HG02870 (cell line): ENCODE results near the gene PAX5.

Experiments used
- ATAC-seq: cut with Tn5 transposase; IDR thresholded peaks from one replicate; pipeline ENCODE4 v1.9.1; 2021; ENCODE audit warnings: mild to moderate bottlenecking, moderate library complexity; ENCODE audit not compliant: unreplicated experiment

Gene PAX5

DNA sequence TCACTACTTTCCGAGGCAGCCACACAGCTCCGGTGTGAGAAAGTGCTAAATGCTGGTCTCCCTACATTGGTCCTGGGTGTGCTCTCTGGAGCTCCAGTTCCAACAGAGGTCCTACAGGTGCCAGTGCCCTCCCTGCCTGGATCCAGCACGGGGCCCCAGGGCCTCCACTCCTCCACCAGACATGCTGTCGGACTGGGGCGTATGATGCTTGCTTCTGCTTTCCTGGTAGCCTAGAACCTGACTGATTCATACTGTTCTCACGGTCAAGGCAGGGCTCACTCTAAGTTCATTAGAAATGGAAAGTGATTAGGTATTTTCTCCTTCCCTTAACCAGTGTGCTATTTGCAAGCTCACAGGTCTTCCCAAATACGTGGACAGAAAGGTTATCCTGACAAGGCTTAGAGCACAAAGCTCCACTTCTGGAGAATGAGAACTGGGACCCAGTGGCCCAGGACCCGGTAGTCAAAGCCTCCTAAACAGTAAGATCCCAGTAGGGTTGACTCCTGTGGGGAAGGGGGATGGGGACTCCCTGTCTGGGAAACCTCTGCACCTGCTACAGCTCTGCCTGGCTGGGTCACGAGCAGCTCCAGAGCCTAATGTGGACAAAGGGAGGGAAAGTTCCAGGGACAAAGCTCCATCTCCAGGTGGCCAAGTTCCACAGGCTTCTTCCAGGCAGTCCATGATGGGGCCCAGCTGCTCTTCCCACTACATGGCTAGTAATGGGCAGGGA lies 98.1 kb downstream of the PAX5 start:
- ATAC-seq, result peak; percentile 79

DNA sequence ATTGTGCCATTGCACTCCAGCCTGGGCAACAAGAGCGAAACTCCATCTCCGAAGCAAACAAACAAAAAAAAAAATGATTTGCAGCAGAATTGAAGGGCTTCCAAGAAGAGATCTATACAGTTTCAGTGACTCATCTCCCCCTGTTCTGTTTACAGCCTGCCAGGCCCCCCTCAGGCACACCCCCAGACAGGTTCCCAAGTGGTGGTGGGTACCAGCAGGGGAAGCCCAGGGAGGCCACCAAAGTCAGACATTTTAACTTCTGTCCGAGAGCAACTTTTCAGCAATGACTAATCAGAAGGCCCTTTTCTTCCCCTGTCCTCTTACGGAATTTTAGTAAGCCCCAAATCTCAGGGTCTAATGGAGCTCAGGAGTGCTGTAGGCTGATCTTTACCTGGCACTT lies 98.7 kb downstream of the PAX5 start:
- peak; percentile 42 for ATAC-seq

DNA sequence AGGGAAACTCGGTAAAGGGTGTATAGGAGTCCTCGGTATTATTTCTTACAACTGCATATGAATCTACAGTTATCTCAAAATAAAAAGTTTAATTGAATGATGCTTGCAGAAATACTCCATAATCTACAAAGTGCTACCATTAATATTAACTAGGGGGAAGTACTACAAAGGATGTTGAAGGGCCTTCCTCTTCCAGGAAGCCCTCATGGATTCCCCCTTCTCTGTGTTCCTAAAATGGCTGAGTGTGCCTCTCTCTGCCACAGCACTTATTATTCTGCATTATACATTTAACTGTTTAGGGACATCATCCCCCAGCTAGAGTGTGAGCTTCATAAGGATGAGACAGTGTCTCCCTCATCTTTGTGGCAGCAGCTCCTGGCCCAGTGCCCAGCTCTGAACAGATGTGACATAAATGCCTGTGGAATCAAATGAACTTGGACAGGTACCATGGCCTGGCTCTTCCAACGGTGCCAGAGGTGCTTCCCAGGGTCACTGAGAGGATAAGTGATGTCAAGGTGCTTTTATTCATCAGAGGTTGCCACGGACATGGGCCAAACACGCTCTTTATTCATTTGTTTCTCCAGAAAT lies 99.5 kb downstream of the PAX5 start:
- ATAC-seq, result no peak

DNA sequence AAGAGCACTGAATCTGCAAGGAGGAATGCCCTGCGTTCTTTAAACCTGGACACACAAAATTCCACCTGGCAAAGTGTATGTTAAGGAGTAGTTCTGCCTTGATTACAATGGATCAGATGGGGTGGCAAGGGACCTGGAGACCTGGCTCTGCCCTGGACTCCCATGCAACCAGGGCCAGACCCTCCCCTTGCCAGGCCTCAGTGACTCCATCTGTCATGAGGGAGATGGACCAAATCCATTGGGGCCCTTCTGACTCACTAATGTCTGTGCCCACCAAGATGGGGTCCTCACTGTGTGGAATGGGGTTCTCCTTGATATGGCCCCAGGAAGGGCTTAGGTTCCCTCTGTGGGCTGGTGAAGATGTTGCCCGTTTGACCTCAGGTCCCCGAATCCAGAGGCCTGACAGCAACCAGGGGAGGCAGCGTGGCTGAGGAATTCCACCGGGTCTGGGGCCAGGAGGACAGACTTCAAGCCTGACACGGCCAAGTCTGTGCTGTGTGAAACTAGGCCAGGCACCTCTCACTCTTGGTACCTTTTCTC lies 100.3 kb downstream of the PAX5 start:
- ATAC-seq, result no peak

DNA sequence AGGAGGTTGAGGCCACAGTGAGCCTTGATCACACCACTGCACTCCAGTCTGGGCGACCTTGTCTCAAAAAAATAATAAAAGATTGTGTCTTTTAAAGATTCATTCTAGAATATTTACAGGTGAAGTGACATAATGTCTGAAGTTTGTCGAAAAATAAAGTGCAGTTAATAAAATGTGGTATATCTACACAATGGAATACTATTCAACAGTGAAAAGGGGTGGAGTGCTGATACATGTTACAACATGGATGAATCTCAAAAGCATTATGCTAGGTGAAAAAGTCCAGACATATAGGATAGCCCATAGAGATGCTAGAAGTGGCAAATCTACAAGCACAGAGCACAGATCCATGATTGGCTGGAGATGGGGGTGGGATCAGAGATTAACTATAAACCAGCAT lies 101.9 kb downstream of the PAX5 start:
- ATAC-seq, result no peak

DNA sequence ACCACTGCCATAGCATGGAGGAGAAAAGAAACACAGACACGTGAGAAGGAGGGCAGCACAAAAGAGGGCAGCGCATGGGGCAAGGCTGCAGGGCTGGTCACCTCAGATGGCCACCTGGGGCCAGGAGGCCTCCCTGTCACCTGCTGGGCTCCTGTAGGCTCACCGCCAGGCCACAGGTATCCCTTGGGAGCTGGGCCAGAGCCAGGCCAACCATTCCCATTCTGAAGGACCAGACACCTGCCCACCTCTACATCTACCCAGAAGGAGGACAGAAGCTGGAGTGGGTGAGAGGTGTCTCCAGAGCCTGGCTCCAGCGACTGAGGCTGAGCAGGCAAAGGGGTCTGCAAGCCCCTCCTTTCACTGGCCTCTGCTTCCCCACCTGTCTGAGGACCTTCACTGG lies 103.1 kb downstream of the PAX5 start:
- ATAC-seq, result no peak

DNA sequence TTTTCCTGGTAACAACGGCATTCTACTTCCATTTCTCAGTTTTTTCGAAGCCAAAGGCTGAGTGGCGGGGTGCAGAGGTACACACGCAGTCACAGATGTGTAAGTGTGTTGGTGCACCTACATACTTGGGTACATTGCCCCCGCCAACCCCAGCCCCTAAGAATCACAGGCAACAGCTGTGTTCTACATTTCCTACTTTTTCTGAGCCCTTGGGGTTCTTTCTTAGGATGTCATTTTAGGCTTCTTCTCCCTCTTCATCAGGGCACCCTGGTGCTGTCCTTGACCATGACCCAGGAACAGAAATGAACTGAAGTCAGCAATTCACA lies 104.8 kb downstream of the PAX5 start:
- ATAC-seq, result no peak

DNA sequence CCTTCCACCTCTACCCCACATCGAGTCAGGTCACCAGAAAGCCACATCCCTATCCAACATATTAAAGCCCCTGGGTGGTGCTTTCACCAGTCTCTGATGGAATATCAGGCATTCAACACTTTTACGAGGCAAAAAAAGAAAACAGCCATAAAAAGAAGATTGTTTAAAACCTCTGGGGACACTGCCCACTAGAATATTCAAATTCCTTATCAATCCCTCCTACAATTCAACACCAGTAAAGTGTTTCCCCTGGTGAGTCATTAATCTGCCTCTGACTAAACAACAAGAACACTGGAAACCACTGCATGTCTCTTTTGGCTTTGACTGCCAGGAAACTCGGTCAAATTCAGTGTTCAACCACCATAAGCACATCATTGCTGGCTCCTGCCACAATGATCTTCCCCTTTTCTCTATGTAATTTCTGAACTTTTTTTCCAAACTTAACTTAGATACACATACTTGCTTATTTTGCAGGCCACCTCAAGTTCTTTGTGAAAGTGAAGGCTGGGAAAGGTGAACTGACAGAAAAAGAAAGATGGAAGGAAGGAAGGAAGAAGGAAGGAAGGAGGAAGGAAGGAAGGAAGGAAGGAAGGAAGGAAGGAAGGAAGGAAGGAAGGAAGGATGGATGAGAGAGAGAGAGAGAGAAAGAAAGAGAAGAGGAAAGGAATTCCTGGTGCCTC lies 105.3 kb downstream of the PAX5 start:
- peak; percentile 60 for ATAC-seq

DNA sequence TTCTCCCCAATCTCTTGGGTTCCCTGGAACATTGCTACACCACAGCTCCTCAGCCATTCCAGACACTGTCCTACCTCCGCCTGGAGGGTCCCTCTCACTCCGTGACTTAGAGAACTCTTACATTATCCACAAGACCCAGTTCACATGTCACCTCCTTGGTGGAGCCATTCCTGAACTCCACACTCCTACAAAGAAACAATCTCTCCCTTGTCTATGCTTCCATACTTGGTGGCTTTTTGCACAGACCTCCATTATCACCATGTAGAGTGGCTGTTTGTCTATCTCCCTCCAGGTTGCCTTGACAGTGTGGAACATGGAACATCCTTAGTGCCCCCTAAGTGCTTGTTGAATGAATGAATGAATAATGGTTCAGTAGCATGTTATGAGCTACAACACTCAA lies 105.9 kb downstream of the PAX5 start:
- no peak for ATAC-seq

DNA sequence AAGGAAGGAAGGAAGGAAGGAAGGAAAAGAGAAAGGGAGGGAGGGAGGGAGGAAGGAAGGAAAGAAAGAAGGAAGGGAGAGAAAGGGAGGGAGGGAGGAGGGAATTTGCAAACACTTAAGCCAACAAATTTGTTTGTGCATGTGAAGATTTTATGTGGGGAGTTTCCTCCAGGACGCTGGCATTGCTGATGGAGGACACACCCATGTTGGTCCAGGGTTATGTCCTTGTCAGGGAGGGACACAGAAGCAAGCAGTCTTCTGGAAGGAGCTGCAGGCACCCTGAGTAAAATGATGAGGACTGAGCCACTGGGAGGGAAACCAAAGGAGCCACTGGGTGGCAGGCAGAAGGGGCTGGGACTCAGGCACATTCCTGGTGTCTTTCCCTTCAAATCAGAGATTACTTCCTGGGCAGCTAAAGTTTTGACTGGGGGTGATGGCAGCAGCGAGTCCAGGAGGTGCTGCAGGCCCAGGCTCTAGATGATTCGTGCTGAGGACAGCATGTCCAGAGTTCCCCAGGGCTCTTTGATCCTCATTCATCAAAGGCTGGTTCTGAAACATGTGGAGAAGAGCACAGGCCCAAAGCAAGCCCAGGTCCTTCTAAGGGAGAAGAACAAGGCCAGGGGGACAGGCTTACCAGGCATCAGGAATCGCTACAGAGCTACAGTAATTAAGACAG lies 109.2 kb downstream of the PAX5 start:
- ATAC-seq, result no peak

DNA sequence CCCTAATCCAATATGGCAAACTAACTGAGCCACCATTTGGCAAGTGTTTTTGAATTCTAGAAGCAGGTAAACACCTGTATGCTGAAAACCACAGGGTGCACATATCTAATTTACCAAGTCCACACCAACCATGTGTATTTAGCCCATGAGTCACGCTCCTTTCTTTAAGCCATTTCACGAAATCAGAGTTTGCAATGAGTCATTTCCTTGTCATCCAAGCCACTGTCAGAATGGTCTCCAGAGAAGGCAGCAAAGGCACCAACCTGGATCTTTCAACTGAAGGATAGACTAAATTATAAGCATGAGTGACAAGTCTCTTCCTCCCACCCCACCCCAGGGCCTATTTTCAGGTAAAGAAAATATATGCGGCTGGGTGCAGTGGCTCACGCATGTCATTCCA lies 110.0 kb downstream of the PAX5 start:
- peak; percentile 55 for ATAC-seq

DNA sequence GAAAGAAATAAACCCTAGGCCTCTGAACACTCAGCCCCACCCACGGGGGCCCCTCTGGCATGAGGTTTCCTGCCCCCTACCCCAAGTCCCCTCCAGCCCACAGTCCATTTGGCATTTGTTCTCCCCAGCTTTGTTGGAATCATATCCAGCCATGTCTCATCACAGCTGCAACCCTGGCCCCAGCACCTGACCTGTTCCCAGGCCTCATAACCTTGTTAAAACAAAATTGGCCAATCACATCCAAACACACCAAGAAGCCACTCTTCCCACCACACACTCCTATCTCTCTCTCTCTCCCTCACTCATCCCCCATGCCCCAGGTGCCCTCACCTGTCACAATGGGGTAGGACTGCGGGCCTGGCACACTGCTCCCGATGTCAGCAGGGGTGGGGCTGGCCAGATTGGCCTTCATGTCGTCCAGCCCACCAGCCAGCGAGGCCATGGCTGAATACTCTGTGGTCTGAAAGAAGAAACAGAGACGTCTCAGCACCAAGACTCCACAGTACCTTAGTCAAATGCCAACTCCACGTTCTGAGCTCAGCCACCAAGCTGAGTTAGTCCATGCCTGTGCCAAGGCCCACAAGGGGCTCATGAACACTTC lies 110.9 kb downstream of the PAX5 start:
- no peak for ATAC-seq

DNA sequence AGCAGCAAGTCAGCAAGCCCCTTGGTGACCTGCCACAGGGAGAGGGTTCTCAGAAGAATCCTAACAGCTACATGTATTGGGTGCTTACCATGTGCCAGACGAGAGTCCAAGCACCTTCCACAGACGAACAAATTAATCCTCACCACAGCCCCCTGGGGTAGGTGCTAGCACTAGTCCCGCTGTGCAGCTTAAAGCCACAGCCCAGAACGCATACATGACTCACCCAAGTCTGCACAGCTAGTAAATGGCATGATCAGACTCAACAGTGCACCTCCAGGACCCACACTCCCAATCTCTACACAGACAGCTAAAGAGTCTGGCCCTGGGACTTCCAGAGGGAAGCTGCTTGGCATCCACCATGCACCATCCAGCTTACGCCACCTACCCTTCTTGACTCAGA lies 111.5 kb downstream of the PAX5 start:
- ATAC-seq, result no peak

DNA sequence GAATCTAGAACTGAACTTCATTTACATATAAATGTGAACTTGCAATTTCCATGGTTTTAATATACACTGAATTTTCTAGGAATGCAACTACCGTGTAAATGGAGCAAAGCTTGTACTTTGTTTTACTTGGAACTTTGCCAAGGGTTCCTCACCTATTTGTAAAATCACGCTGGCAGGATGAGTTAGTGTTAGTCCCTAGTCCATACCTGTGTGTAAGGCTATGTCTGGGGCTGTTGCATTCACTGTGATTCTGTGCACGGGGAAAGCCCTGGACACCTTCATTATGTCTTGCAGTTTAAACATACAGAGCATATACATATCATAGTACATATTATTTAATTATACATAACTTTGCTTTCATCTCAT lies 119.9 kb downstream of the PAX5 start:
- no peak for ATAC-seq

DNA sequence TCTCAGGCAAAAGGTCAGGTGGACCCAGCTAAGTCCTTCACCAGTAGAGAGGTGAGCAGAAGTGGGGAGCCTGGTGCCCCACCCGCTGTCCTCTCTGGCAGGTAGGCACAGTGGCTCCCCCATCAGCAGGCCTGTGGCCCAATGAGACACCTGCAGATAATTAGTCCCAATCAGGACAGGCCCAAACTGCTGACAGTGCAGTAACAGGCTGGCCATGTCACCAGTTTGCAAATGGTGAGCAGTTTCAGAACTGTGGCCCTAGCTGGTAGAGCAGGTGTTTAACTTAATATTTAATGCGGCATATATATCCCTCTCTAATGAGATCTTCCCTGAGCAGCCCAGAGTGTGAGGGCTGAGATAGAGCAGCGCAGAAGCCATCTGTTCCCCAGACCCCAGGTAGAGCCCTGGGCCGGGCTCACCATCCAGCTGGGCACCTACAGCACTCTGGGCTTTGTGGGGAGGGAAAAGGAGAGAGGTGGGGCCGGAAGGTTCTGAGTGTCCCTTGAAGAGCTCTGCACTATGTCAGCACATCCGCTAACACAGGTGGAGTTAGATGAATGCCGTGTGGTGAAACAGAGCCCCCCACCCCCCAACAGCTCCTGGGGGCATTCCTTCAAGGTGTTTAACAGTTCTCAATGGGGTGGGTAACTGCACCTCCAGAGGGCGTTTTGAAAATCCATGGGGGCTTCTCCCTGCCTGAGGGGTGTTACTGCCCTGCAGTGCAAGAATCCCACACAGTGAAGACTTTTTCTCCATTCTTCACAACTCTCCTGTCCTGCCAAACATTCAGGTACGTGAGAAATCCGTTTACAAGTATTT lies 120.5 kb downstream of the PAX5 start:
- ATAC-seq, result no peak

DNA sequence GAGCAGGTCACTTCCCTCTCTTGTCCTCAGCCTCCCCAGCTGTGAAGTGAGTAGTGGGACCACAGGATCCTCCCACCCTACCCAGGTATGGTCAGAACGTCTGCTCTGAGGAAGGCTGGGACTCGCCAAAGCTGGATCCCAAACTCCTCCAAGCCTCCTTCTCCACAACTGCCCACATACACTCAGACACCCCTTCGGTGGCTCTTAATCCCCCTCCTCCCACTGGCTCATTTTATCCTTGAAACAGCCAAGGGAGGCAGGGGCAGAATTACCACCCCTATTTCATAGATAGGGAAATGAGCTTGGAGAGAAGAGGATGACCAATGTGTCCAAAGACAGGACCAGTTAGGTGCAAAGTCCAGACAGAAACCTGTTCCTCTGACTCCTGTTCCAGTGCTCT lies 121.4 kb downstream of the PAX5 start:
- ATAC-seq, result no peak

DNA sequence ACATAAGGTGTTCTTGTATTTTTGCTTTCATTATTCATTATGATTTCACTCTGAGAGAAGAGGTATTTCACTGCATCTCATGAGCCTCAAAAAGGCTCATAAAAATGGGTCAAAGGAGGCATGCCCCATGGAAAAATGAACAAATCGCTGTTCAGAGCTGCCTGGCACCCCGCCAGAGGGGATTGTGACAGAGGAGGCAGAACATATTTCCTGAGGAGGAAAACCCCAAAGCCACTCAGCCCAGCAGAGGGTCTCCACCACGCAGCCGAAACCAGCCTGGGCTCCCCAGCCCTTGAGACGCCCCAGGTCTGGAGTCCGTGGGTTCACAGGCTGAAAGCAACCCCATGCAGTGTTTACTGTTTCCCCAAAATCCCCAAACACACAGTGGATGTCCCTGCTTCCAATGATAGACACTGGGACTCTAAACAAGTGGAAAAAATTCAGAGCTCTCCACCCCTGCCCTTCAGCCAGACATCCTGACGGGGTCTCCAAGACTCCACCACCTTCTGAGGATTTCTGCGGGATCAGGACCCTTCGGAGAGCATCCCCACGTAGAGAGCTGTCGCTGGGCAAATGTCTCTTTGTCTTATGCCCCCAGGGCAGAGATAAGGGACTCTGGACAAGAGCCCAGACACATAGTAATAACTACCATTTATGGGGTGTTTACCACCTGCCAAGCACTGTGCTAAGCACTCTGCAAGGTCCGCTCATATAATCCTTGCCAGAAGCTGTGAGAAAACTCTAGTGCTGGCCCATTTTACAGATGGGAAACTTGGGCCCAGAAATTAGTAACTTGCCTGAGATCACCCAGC lies 122.3 kb downstream of the PAX5 start:
- no peak for ATAC-seq

DNA sequence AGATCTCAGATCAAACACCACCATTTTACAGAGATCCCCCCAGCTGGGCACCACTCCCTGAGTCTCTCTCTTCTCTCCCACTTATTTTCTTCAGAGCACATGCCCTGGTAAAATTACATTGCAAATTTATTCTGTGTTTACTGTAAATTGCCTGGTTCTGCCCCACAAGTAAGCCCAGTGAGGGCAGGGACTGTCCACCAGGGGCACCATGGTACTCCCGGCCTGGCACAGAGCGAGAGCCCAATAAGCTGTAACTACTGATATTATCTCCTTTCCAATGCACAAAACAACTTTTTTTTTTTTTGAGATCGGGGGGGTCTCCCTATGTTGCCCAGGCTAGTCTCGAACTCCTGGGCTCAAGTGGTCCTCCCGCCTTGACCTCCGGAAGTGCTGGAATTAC lies 123.0 kb downstream of the PAX5 start:
- no peak for ATAC-seq

DNA sequence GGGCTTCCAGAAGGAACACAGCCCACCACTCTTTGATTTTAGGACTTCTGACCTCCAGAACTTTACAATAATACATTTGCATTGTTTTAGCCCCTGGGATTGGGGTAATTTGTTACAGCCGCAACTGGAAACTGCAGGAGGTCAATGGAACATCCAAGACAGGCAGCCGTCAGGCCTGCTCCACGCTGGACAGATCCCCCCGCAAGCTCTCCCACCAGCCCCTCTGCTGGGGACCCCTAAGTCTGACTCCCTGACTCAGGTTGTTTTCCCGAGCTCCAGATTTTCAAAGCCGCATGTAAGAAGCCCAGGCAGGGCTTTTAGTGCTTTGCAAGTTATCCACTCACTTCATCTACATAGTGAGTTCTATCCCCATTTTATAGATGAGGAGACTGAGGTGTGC lies 127.6 kb downstream of the PAX5 start:
- no peak for ATAC-seq
